ENCODE measurements around the gene PLEKHG4B. TPM values are rescaled to one million over a fixed set of nuclear protein-coding genes. Genes with fewer than 3 reads are reported as not detected.

The PLEKHG4B gene
- total and polyA plus RNA-seq, 2 of the 4 experiments (the other 2 are of a cell fraction) = 1.1 TPM

- H4K8ac ChIP-seq (ENCODE audit: low read depth in 2 of 2, low read length in 2 of 2) = peak overlapping the region in 1 of 2 experiments; percentile 61; a peak in 2 of 4 replicates
- H2AFZ ChIP-seq (replicated peaks; ENCODE audit: low read length, poor library complexity) = no peak overlapping the region
- no peak overlapping the region for H3K27ac ChIP-seq (ENCODE audit: insufficient read depth, low read length)
- no peak overlapping the region; the same call in 2 of the 3 replicates for H2BK15ac ChIP-seq (ENCODE audit: low read depth, low read length)
- H2BK20ac ChIP-seq (ENCODE audit: low read depth, low read length) = peak overlapping the region; percentile 57
- ChIA-PET CTCF (no interaction called here), POLR2A (ENCODE audit: unreplicated experiment) (no interaction called here)
- in situ Hi-C loops (cut with MboI; ENCODE audit: low sequenced_read_pairs) = no loop called here
- H3K4me2 ChIP-seq (ENCODE audit: low read depth, low read length) = no peak overlapping the region
- DNase-seq = no peak
- peak overlapping the region; percentile 74 for H3K4ac ChIP-seq (ENCODE audit: low read depth, low read length)
- no peak overlapping the region for H3K23ac ChIP-seq (ENCODE audit: low read depth, low read length)
- H3K9ac ChIP-seq (ENCODE audit: low read depth, low read length) = no peak overlapping the region
- H4K5ac ChIP-seq (ENCODE audit: low read depth, low read length) = no peak overlapping the region
- H3K9me1 ChIP-seq (ENCODE audit: insufficient read depth, low read length) = peaks cover 12% of the 10 kb centered on the region; the same call in 1 of the 2 replicates
- BruUV-seq (replicated peaks) = no TSS peak
- dilution Hi-C loops (cut with HindIII; ENCODE audit: low sequenced_read_pairs, unreplicated experiment) = no loop called here
- 92% methylated on average over 8 of the region's 17 CpGs; no CpG with 5 or more reads in 1 of the 2 experiments for WGBS, 2 experiments (ENCODE audit: extremely low coverage in 2 of 2, insufficient read length in 1 of 2)
- TF ChIP-seq MAFK (IDR thresholded peaks at IDR 0.05; ENCODE audit: low read depth, low read length) (no peak), MXI1 (IDR thresholded peaks at IDR 0.05; ENCODE audit: borderline replicate concordance, low read depth, low read length) (no peak), USF2 (IDR thresholded peaks at IDR 0.05; ENCODE audit: low read depth, low read length) (no peak), NFE2L2 (IDR thresholded peaks at IDR 0.05; ENCODE audit: low read depth, low read length) (no peak), RCOR1 (IDR thresholded peaks at IDR 0.05; ENCODE audit: insufficient replicate concordance, low read length) (no peak), POLR2A (IDR thresholded peaks at IDR 0.05; ENCODE audit: low read depth, low read length) (no peak), RFX5 (IDR thresholded peaks at IDR 0.05; ENCODE audit: low read depth, low read length) (no peak), CTCF (conservative IDR thresholded peaks at IDR 0.05; ENCODE audit: low read depth, low read length) (no peak), RAD21 (IDR thresholded peaks at IDR 0.05; ENCODE audit: low read length) (no peak), BHLHE40 (IDR thresholded peaks at IDR 0.05; ENCODE audit: low read depth, low read length) (no peak), FOS (IDR thresholded peaks at IDR 0.05; ENCODE audit: low read depth, low read length) (no peak), MAZ (IDR thresholded peaks at IDR 0.05; ENCODE audit: borderline replicate concordance, low read depth, low read length) (no peak)
- H3K36me3 ChIP-seq (ENCODE audit: control insufficient read depth, insufficient read depth, low read length) = no peaks in the 10 kb centered on the region
- peak overlapping the region; percentile 62 for H2BK120ac ChIP-seq (ENCODE audit: low read depth, low read length)
- no peaks in the 10 kb centered on the region for H3K9me3 ChIP-seq (ENCODE audit: control insufficient read depth, insufficient read depth, low read length)
- H3K18ac ChIP-seq (ENCODE audit: low read depth, low read length) = no peak overlapping the region
- no peak overlapping the region for H4K91ac ChIP-seq (ENCODE audit: insufficient read depth, low read depth, low read length)
- H4K20me1 ChIP-seq (ENCODE audit: insufficient read depth, low read length) = no peaks in the 10 kb centered on the region
- H3K56ac ChIP-seq (ENCODE audit: extremely low read depth, insufficient read depth, low read length) = no peak overlapping the region
- ATAC-seq (ENCODE audit: low read depth) = no peak
- no peak overlapping the region for H3K4me3 ChIP-seq (ENCODE audit: insufficient read depth, low read depth, low read length)
- H2BK5ac ChIP-seq (ENCODE audit: low read depth, low read length, poor library complexity, severe bottlenecking) = no peak overlapping the region
- no peaks in the 10 kb centered on the region for H3K79me1 ChIP-seq (ENCODE audit: low read depth in 1 of 2, low read length in 2 of 2)
- no peaks in the 10 kb centered on the region for H3K27me3 ChIP-seq (ENCODE audit: control insufficient read depth, insufficient read depth, low read length)
- peak overlapping the region; percentile 7; the same call in 1 of the 2 replicates for H3K14ac ChIP-seq (replicated peaks; ENCODE audit: low read depth, low read length)
- intact Hi-C loops (cut with micrococcal nuclease) = no loop called here
- H3K4me1 ChIP-seq (ENCODE audit: control insufficient read depth, insufficient read depth, low read length) = peaks cover 12% of the 10 kb centered on the region
- H2AK5ac ChIP-seq (ENCODE audit: low read depth, low read length) = peak overlapping the region; percentile 20; the same call in 1 of the 2 replicates
- H2AK9ac ChIP-seq (replicated peaks; ENCODE audit: low read depth, low read length, poor library complexity) = peak overlapping the region; percentile 23
Measured at GRCh38 chr5:158807-159447, 67.0 kb downstream of the PLEKHG4B start.

All from IMR-90 (cell line).